HepG2 (cell line): ENCODE results near the gene DNALI1. TPM values are rescaled to one million over a fixed set of nuclear protein-coding genes. Genes with fewer than 3 reads are reported as not detected.
"Not testable (repeated sequence)": the region's sequence is repeated elsewhere in the genome, so short reads cannot be mapped to it uniquely, and the experiment has no call there.

Experiments
- ATAC-seq: fragments of 200-7000 bp; cut with Tn5 transposase; 3 replicates; pipeline ENCODE4 v1.9.1; 2020; ENCODE audit warnings: mild to moderate bottlenecking, moderate library complexity
- BruUV-seq: library from RNA; stranded (reverse); fragments of 400-500 nt; replicated peaks from 2 replicates; lab custom pipeline; 2021; lab: Mats Ljungman, UMichigan
- CTCF ChIA-PET: fragments of 300-600 bp; formaldehyde crosslinking; extraction: SDS; loops from one replicate; lab custom pipeline; 2021; ENCODE audit warnings: low total read pairs, inconsistent platforms, low intra/inter-chr PET ratio; lab: Yijun Ruan, JAX
- POLR2A ChIA-PET: fragments of 350-600 bp; sonication (Branson Sonifier 250); formaldehyde crosslinking; loops from one replicate; lab custom pipeline; 2020; ENCODE audit warnings: antibody characterized with exemption, inconsistent platforms; lab: Yijun Ruan, JAX
- DNase-seq: peaks from one replicate; pipeline ENCODE4 v3.0.0-alpha.2; 2015; ENCODE audit warnings: low spot score
- FAIRE-seq: peaks from 3 replicates; lab custom pipeline; 2011; peaks lifted over from hg19 to GRCh38; lab: Jason Lieb, UNC
- H2AFZ ChIP-seq: one replicate; pipeline ENCODE4 v1.6.1; 2011; ENCODE audit warnings: low read length, inconsistent platforms
- H3K27ac ChIP-seq: fragments of 300-600 bp; 3 replicates; pipeline ENCODE4 v1.8.0; 2011; ENCODE audit warnings: mixed run types, mild to moderate bottlenecking, mixed read lengths, low read length, inconsistent platforms; ENCODE audit not compliant: insufficient read depth; ENCODE audit errors: extremely low read length
- H3K27me3 ChIP-seq, 2 experiments: fragments of 200-600 bp in 1 of 2; 2 replicates in 1 of 2; 3 replicates in 1 of 2; pipeline versions ENCODE4 v1.6.0 to v1.8.0; 2011; ENCODE audit warnings: low read length in 2 of 2, mild to moderate bottlenecking in 2 of 2, moderate library complexity in 2 of 2, inconsistent platforms in 1 of 2; ENCODE audit not compliant: insufficient read depth in 2 of 2, control insufficient read depth in 1 of 2
- H3K36me3 ChIP-seq, 2 experiments: fragments of 200-600 bp in 1 of 2; replicated peaks in 1 of 2; 2 replicates in 1 of 2; 3 replicates in 1 of 2; pipeline versions ENCODE4 v1.5.1 to v1.8.0; 2011; ENCODE audit warnings: low read length in 2 of 2, inconsistent platforms in 1 of 2; ENCODE audit not compliant: insufficient read depth in 2 of 2, control insufficient read depth in 1 of 2
- H3K4me1 ChIP-seq: 2 replicates; pipeline ENCODE4 v1.5.1; 2012; ENCODE audit warnings: low read length, inconsistent platforms; ENCODE audit not compliant: insufficient read depth
- H3K4me2 ChIP-seq: 2 replicates; pipeline ENCODE4 v1.6.0; 2011; ENCODE audit warnings: low read depth, low read length, inconsistent platforms
- H3K4me3 ChIP-seq, 3 experiments: fragments of 200-600 bp in 1 of 3; sonication (generic), shearing (Covaris generic) in 1 of 3; replicated peaks in 1 of 3; 2 replicates each; pipeline ENCODE4 v1.5.1; 2011 to 2016; ENCODE audit warnings: low read length in 3 of 3, inconsistent platforms in 2 of 3, low read depth in 2 of 3, mild to moderate bottlenecking in 2 of 3, control low read depth in 1 of 3, mixed read lengths in 1 of 3; ENCODE audit not compliant: insufficient read depth in 1 of 3
- H3K79me2 ChIP-seq: one replicate; pipeline ENCODE4 v1.6.1; 2011; ENCODE audit warnings: low read length, inconsistent platforms; ENCODE audit not compliant: insufficient read depth
- H3K9ac ChIP-seq: 2 replicates; pipeline ENCODE4 v1.6.0; 2011; ENCODE audit warnings: mild to moderate bottlenecking, low read depth, low read length, inconsistent platforms; ENCODE audit not compliant: insufficient read depth
- H3K9me3 ChIP-seq: 2 replicates; pipeline ENCODE4 v1.5.1; 2012; ENCODE audit warnings: mild to moderate bottlenecking, low read length
- H4K20me1 ChIP-seq: 2 replicates; pipeline ENCODE4 v1.6.0; 2011; ENCODE audit warnings: inconsistent platforms, mild to moderate bottlenecking, low read length, moderate library complexity; ENCODE audit not compliant: insufficient read depth
- CREB1 ChIP-seq, 2 experiments: fragments of 450-650 bp in 1 of 2; IDR thresholded peaks; 2 replicates each; pipeline ENCODE4 v1.6.1; 2016 to 2017; ENCODE audit warnings: control low read depth in 1 of 2, mild to moderate bottlenecking in 1 of 2, missing compliant biosample characterization in 1 of 2, missing genetic modification characterization in 1 of 2
- MXD4 ChIP-seq: IDR thresholded peaks from 2 replicates; pipeline ENCODE4 v1.6.1; 2016; ENCODE audit warnings: mild to moderate bottlenecking, missing biosample characterization, missing genetic modification reagents
- ZBTB33 ChIP-seq: sonication (generic); formaldehyde crosslinking; IDR thresholded peaks from 2 replicates; pipeline ENCODE4 v1.4.0; 2020; ENCODE audit warnings: missing genetic modification reagents
- ZBTB38 ChIP-seq: sonication (generic); formaldehyde crosslinking; IDR thresholded peaks from 2 replicates; pipeline ENCODE4 v1.5.1; 2020; ENCODE audit warnings: mild to moderate bottlenecking, missing genetic modification reagents
- ZBTB39 ChIP-seq: sonication (generic); formaldehyde crosslinking; IDR thresholded peaks from 2 replicates; pipeline ENCODE4 v1.5.0; 2020; ENCODE audit warnings: missing genetic modification reagents
- WGBS: methylation state at CpG from one replicate; pipeline ENCODE4 v1.1.6; 2017; ENCODE audit warnings: low lambda C conversion rate; 5-methylcytosine and 5-hydroxymethylcytosine counted together
- in situ Hi-C: cut with HindIII; loops from 2 replicates; pipeline ENCODE4 v1.10.0; 2017; ENCODE audit warnings: low pct_unique_long_range_greater_than_20kb; ENCODE audit not compliant: extremely low pct_ligation_motif_present
- intact Hi-C: fragments of 100-400 bp; cut with micrococcal nuclease; formaldehyde crosslinking; loops from one replicate; pipeline ENCODE4 v1.10.0; 2022; ENCODE audit not compliant: unreplicated experiment
- polyA plus RNA-seq, 8 experiments: library from polyadenylated mRNA; depleted of rRNA in 3 of 8; stranded (reverse) in 7 of 8; unstranded in 1 of 8; fragments of >200 nt; fragmentation: Illumina TruSeq in 4 of 8; extraction: Trizol in 4 of 8; gene quantifications; 2 replicates each; pipeline versions ENCODE4 v1.2.1 to v1.2.3, GENCODE V29; 2011 to 2016; ENCODE audit warnings: low read depth in 4 of 8, missing spikeins in 1 of 8, mixed read lengths in 1 of 8; ENCODE audit not compliant: insufficient read depth in 1 of 8
- total RNA-seq, 5 experiments: library from RNA; depleted of rRNA; stranded (reverse); fragments of >200 nt; fragmentation: Illumina TruSeq; extraction: Trizol; gene quantifications; 2 replicates each; pipeline ENCODE4 v1.2.3, GENCODE V29; 2016; ENCODE audit warnings: low read depth in 1 of 5

The DNALI1 gene
- total and polyA plus RNA-seq, 2 of the 13 experiments (the other 11 are each of a cell fraction or from before 2014, with no cell fraction given), result 0.42 to 0.70 TPM

- Histone ChIP-seq H3K4me1 (peaks cover 63% of the 10 kb centered on the region), H3K4me2 (peak overlapping the region; percentile 11; the same call in 1 of the 2 replicates)
- H3K27ac ChIP-seq; H3K27me3 ChIP-seq; FAIRE-seq; in situ Hi-C loops; H3K36me3 ChIP-seq; H4K20me1 ChIP-seq; H3K9ac ChIP-seq; ATAC-seq; H3K4me3 ChIP-seq; H3K79me2 ChIP-seq; H2AFZ ChIP-seq; CTCF ChIA-PET; intact Hi-C loops; POLR2A ChIA-PET; BruUV-seq; H3K9me3 ChIP-seq; DNase-seq; TF ChIP-seq CREB1 (IDR thresholded peaks at IDR 0.05): not testable (repeated sequence)
- TF ChIP-seq ZBTB38 (CRISPR knock-in tag) (peak; percentile 79; the same call in 1 of the 2 replicates), CREB1 (CRISPR knock-in tag; IDR thresholded peaks at IDR 0.05) (peak; percentile 46; the same call in 1 of the 2 replicates), ZBTB39 (CRISPR knock-in tag) (peak; percentile 48; the same call in 1 of the 2 replicates), ZBTB33 (peak; percentile 51), MXD4 (CRISPR knock-in tag) (0 out of 2 replicates have a peak, but pooled peaks have one; percentile 24)
- WGBS, result 66% methylated on average over 12 of the region's 12 CpGs
Measured at GRCh38 chr1:37559957-37560379, 3.2 kb downstream of the DNALI1 start.
